ENCODE measurements around the gene EPB41. TPM values are rescaled to one million over a fixed set of nuclear protein-coding genes. Genes with fewer than 3 reads are reported as not detected.

EPB41 gene
- total RNA-seq, 2 donors from 2014 or later, result 65.4 to 74.0 TPM

DNA sequence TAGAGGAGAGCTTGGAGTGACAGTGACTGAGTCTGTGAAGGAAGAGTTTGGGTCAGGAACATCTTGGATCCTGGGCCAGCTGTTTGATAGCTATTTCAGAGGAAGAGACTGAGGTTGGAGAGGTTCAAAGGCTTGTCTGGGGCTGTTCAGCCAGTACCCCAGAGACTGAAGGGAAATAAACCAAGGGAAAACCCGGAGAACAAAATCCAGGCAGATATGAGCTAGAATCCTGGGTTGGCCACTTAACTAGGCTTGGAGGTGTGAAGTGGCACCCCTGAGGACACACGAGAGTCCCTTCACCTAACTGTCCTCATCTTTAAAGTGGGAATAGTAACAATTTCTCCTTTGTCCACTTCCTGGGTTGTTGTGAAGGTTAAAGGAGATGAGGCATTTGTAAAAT lies 23.1 kb upstream of the EPB41 start:
- DNase-seq, result no peak
- intact Hi-C loops (cut with DNase I), result no loop called here
- Histone ChIP-seq H3K4me1 (no peaks in the 10 kb centered on the region), H3K27me3 (no peaks in the 10 kb centered on the region), H3K27ac (no peak overlapping the region), H3K9ac (ENCODE audit: low read depth in 2 of 2, low read length in 2 of 2) (no peak overlapping the region), H3K4me3 (no peak overlapping the region), H3K36me3 (no peaks in the 10 kb centered on the region), H3K9me3 (no peaks in the 10 kb centered on the region)
- TF ChIP-seq, protein P1, sequence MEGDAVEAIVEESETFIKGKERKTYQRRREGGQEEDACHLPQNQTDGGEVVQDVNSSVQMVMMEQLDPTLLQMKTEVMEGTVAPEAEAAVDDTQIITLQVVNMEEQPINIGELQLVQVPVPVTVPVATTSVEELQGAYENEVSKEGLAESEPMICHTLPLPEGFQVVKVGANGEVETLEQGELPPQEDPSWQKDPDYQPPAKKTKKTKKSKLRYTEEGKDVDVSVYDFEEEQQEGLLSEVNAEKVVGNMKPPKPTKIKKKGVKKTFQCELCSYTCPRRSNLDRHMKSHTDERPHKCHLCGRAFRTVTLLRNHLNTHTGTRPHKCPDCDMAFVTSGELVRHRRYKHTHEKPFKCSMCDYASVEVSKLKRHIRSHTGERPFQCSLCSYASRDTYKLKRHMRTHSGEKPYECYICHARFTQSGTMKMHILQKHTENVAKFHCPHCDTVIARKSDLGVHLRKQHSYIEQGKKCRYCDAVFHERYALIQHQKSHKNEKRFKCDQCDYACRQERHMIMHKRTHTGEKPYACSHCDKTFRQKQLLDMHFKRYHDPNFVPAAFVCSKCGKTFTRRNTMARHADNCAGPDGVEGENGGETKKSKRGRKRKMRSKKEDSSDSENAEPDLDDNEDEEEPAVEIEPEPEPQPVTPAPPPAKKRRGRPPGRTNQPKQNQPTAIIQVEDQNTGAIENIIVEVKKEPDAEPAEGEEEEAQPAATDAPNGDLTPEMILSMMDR (IDR thresholded peaks at IDR 0.05), result no peak

DNA sequence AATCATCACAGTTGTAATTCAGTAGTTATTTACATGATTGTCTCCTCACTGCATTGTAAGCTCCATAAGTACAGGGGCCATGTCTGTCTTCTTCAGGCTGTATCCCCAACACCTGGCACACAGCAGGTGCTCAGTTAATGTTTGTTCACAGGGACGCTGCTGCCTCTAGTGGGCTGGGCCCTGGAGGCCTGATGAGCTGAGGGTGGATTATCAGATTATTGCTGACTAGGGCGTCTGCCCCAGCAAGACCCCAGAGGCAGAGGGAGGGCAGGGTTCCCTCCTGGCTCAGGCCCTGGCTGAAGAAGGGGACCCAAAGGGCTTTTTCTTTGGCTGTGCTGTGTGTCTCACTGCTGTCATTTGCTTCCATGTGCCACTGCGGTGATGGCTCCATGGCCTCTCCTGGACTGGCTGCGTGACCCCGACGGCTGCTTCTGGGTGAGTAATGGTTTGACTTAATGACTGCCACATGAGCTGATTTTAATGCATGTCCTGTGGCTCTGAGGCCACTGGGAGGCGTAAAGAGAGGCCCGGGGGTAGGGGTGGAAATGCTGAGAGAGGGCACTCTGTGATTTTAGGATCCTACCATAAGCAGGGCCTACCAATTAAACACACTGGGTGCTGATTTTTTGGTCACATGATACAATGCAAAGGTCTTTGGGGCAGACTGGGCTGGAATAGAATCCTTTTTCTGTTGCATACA lies 20.8 kb upstream of the EPB41 start:
- DNase-seq, result no peak
- intact Hi-C loops (cut with DNase I), result no loop called here
- Histone ChIP-seq H3K36me3 (no peaks in the 10 kb centered on the region), H3K9ac (ENCODE audit: low read depth in 2 of 2, low read length in 2 of 2) (no peak overlapping the region), H3K27ac (no peak overlapping the region), H3K9me3 (no peaks in the 10 kb centered on the region), H3K4me1 (no peaks in the 10 kb centered on the region), H3K27me3 (no peaks in the 10 kb centered on the region), H3K4me3 (no peak overlapping the region)
- TF ChIP-seq, protein P1 (IDR thresholded peaks at IDR 0.05), result no peak

DNA sequence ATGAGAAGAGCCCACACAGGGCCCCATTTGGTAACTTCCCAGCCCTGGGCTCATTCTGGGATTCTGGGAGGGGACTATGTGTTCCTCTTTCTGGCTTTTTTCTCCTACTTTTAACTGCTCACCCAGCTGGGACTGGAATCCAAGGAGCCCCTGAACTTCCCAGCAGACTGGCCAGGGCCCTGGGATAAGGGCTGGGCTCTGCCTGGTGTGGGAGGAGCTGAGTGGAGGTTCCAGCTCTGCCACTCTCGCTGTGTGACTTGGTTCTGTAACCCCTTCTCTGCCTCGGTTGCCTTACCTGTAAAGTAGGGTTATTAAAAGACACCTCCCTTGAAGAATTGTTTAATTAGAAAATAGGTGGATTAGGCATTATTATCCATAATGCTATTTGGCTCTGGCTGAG lies 19.6 kb upstream of the EPB41 start:
- TF ChIP-seq, protein P1 (IDR thresholded peaks at IDR 0.05), result no peak
- H3K9me3 ChIP-seq, result no peaks in the 10 kb centered on the region
- no peak overlapping the region for H3K9ac ChIP-seq (ENCODE audit: low read depth in 2 of 2, low read length in 2 of 2)
- H3K4me1 ChIP-seq, result no peaks in the 10 kb centered on the region
- no peak overlapping the region for H3K4me3 ChIP-seq
- intact Hi-C loops (cut with DNase I), result no loop called here
- H3K27me3 ChIP-seq, result no peaks in the 10 kb centered on the region
- no peak overlapping the region for H3K27ac ChIP-seq
- H3K36me3 ChIP-seq, result no peaks in the 10 kb centered on the region
- DNase-seq, result no peak

DNA sequence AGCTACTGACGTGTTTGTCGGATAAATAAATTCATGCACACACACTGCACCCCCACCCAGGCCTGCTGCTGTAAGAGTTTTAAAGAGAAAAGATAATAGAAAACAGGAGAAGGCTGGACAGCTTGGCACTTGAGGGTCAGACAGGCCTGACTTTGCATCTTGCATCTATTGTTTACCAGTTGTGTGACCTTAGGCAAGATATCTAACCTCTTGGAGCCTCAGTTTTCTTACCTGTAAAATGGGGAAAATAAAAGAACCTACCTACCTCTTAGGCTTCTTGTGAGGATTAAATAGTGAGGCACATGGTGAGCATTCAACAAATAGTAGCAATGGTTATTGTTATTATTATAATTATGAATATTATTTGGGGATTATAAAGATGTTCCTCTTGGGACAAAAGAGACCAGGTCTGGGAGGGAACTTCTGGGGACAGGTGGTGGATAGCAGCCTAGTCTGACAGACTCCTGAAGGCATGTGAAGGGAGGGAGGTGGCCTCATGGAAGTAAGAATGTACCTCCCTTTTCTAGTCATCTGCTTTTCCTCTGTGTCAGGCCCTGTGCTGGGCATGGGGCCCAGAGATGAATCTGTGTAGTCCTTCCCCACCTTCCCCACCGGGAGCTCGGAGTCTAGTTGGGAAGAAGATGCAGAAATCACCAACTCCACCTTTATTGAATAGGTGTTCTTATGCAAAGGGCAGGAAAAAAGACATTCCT lies 18.3 kb upstream of the EPB41 start:
- no peaks in the 10 kb centered on the region for H3K4me1 ChIP-seq
- H3K4me3 ChIP-seq, result no peak overlapping the region
- intact Hi-C loops (cut with DNase I), result no loop called here
- no peaks in the 10 kb centered on the region for H3K27me3 ChIP-seq
- TF ChIP-seq, protein P1 (IDR thresholded peaks at IDR 0.05), result no peak
- H3K9ac ChIP-seq (ENCODE audit: low read depth in 2 of 2, low read length in 2 of 2), result no peak overlapping the region
- no peak overlapping the region for H3K27ac ChIP-seq
- no peak for DNase-seq
- H3K9me3 ChIP-seq, result no peaks in the 10 kb centered on the region
- no peaks in the 10 kb centered on the region for H3K36me3 ChIP-seq

DNA sequence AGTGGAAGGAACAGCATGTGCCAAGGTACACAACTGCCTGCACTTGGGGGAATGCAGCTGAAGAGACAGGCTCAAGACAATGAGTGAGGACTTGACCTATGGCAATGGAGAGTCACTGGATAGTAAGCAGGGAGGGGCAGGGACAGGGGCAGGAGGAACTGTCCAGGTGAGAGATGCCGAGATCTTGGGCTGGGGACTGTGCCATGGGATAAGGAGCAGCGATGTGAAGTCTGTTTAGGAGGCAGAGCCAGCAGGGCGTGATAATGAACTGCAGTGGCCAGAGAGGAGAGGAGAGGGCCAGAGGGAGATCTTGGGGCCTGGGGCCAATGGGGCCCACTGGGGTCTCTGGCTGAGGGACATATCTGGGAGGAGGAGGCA lies 17.8 kb upstream of the EPB41 start:
- intact Hi-C loops (cut with DNase I), result no loop called here
- Histone ChIP-seq H3K9me3 (no peaks in the 10 kb centered on the region), H3K4me1 (no peaks in the 10 kb centered on the region), H3K4me3 (no peak overlapping the region), H3K27me3 (no peaks in the 10 kb centered on the region), H3K36me3 (no peaks in the 10 kb centered on the region), H3K9ac (ENCODE audit: low read depth in 2 of 2, low read length in 2 of 2) (no peak overlapping the region), H3K27ac (no peak overlapping the region)
- TF ChIP-seq, protein P1 (IDR thresholded peaks at IDR 0.05), result no peak
- DNase-seq, result no peak

Data from colonic mucosa (tissue), 4 donors.